ENCODE results near the gene B3GALT5. TPM values are rescaled to one million over a fixed set of nuclear protein-coding genes. Genes with fewer than 3 reads are reported as not detected.

B3GALT5 gene
- total RNA-seq, 2 donors from 2014 or later: 114 to 205 TPM

DNA sequence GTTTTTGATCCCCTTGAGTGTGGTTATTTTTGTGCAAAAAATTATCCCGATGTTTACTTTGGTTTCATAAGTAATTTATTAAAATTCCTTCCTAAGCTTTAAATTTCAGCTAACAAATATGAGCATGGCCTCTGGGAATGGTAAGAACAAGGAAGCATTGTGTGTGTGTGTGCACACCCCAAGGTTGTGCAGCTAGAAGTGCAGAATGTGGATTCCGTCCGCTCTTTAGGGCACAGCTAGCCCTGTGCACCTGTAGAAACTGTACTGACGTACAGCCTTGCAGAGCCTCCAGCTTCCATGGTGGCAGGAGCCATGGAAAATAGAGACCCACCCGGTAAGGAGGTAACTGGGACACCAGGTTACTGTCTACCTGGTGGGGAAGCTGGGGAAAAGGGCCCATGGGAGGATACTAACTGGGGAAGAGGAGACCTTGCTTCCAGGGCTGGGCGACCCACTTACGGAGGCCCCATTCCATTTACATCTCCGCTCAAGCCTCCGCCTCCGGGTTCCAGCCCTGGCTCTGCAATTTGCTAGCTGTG is 54.7 kb downstream of the B3GALT5 start:
- H3K27ac ChIP-seq: no peak overlapping the region
- intact Hi-C loops (cut with DNase I): no loop called here
- no peaks in the 10 kb centered on the region for H3K9me3 ChIP-seq
- H3K9ac ChIP-seq (ENCODE audit: low read depth in 2 of 2, low read length in 2 of 2): no peak overlapping the region
- DNase-seq: peak; percentile 15
- H3K36me3 ChIP-seq: no peaks in the 10 kb centered on the region
- no peaks in the 10 kb centered on the region for H3K27me3 ChIP-seq
- TF ChIP-seq, protein P1, sequence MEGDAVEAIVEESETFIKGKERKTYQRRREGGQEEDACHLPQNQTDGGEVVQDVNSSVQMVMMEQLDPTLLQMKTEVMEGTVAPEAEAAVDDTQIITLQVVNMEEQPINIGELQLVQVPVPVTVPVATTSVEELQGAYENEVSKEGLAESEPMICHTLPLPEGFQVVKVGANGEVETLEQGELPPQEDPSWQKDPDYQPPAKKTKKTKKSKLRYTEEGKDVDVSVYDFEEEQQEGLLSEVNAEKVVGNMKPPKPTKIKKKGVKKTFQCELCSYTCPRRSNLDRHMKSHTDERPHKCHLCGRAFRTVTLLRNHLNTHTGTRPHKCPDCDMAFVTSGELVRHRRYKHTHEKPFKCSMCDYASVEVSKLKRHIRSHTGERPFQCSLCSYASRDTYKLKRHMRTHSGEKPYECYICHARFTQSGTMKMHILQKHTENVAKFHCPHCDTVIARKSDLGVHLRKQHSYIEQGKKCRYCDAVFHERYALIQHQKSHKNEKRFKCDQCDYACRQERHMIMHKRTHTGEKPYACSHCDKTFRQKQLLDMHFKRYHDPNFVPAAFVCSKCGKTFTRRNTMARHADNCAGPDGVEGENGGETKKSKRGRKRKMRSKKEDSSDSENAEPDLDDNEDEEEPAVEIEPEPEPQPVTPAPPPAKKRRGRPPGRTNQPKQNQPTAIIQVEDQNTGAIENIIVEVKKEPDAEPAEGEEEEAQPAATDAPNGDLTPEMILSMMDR (IDR thresholded peaks at IDR 0.05): no peak
- no peak overlapping the region for H3K4me3 ChIP-seq
- no peaks in the 10 kb centered on the region for H3K4me1 ChIP-seq

DNA sequence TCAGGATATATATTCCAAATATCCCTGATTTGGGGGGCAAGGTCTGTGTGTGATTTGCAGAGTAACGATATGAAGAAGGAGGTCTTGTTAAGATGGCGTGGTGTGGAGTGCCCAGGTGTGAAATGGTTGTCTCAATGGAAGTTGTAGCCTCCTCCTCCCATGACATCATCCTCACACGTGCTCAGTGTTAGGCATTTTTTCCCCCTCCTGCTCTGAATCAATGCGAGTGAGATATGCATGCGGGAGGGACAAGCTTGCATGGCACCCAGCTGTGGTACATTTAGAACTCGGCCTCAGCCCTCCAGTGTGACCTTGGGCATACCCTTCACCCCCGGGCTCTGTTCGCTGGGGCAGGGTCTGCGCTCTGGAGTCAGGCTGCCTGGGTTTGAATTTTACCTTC is 55.6 kb downstream of the B3GALT5 start:
- no peak overlapping the region for H3K27ac ChIP-seq
- no peaks in the 10 kb centered on the region for H3K36me3 ChIP-seq
- H3K9ac ChIP-seq (ENCODE audit: low read depth in 2 of 2, low read length in 2 of 2): no peak overlapping the region
- DNase-seq: no peak
- H3K9me3 ChIP-seq: no peaks in the 10 kb centered on the region
- no peak overlapping the region for H3K4me3 ChIP-seq
- TF ChIP-seq, protein P1 (IDR thresholded peaks at IDR 0.05): no peak
- no peaks in the 10 kb centered on the region for H3K4me1 ChIP-seq
- H3K27me3 ChIP-seq: no peaks in the 10 kb centered on the region
- intact Hi-C loops (cut with DNase I): no loop called here

DNA sequence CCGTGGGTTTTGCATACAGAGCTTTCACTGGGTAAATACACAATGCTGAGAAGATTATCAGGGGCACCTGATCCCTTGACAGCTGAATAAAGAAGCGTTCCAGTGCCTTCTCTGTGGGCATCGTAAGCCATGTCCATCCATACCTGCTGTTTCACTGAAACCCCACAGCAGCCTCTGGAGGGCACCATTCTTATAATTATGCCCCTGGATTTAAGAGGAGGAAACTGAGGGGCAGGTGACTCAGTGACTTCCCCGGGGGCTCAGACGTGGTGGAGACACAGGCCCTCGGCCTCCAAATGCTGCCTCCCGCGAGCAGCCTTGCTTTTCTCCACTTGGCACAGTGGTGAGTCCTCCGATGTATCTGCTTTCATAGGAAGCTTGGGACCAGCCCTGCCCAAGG is 56.7 kb downstream of the B3GALT5 start:
- Histone ChIP-seq H3K27ac (no peak overlapping the region), H3K4me3 (no peak overlapping the region), H3K9ac (ENCODE audit: low read depth in 2 of 2, low read length in 2 of 2) (peak overlapping the region in 1 of 2 donors; percentile 6), H3K9me3 (no peaks in the 10 kb centered on the region), H3K4me1 (no peaks in the 10 kb centered on the region), H3K27me3 (no peaks in the 10 kb centered on the region), H3K36me3 (no peaks in the 10 kb centered on the region)
- intact Hi-C loops (cut with DNase I): no loop called here
- DNase-seq: no peak
- TF ChIP-seq, protein P1 (IDR thresholded peaks at IDR 0.05): no peak

DNA sequence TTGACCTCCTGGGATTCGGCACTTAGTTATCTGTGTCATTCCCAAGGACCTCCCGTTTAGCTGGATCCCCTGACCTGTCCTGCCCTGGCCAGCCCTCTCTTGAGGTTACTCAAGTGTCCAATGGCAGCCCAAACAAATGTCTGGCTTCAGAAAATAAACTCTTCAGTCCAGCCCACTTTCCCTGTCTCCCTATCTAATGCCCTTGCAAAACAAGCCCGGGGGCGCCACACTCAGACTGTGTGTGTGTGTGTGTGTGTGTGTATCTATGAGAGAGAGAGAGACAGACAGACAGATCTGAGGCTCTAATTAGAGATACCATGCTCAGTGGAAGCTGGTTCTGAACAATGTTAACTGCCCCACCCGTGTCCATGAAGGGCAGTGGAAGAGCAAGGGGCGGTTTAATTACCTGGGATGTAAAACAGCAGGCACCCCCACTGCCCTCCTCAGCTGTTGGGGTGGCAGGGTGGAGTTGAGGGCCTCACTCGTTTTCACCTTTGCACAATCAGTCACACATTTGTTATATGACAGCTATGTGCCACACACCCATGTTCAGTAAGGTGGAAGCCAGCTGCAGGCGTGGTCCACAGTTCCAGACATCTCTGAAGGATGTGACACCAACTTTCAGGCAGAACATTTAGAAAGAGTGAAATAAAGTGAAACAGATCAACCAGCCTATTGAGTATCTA is 57.4 kb downstream of the B3GALT5 start:
- Histone ChIP-seq H3K27ac (no peak overlapping the region), H3K4me1 (no peaks in the 10 kb centered on the region), H3K9me3 (no peaks in the 10 kb centered on the region), H3K27me3 (no peaks in the 10 kb centered on the region), H3K4me3 (no peak overlapping the region), H3K9ac (ENCODE audit: low read depth in 2 of 2, low read length in 2 of 2) (peak overlapping the region in 1 of 2 donors; percentile 6), H3K36me3 (no peaks in the 10 kb centered on the region)
- peak; percentile 53 for DNase-seq
- TF ChIP-seq, protein P1 (IDR thresholded peaks at IDR 0.05): no peak
- intact Hi-C loops (cut with DNase I): no loop called here

DNA sequence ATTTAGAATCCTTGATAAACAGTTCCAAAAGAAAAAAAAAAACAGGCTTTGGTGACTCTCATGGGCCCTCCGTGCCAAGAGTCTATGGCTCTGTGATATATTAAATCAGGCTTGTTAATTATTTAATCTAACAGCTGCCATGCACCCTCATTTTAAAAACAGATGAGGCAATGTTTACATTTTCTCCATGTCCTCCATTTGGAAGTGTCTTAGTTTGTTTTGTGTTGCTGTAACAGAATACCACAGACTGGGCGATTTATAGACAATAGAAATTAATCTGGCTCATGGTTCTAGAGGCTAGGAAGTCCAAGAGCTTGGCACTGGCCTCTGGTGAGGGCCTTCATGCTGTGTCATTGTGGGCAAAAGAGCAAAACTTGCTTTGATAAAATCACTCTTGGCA is 58.0 kb downstream of the B3GALT5 start:
- Histone ChIP-seq H3K9ac (ENCODE audit: low read depth in 2 of 2, low read length in 2 of 2) (no peak overlapping the region), H3K4me1 (no peaks in the 10 kb centered on the region), H3K9me3 (no peaks in the 10 kb centered on the region), H3K27me3 (no peaks in the 10 kb centered on the region), H3K27ac (no peak overlapping the region), H3K4me3 (no peak overlapping the region), H3K36me3 (no peaks in the 10 kb centered on the region)
- TF ChIP-seq, protein P1 (IDR thresholded peaks at IDR 0.05): no peak
- DNase-seq: no peak
- intact Hi-C loops (cut with DNase I): no loop called here
